PC-9 (cell line): Measurements from ENCODE around the gene SLC4A9. TPM values are rescaled to one million over a fixed set of nuclear protein-coding genes. Genes with fewer than 3 reads are reported as not detected.

ENCODE experiments used
- Bru-seq: library from RNA; stranded (reverse); fragments of 400-500 nt; gene quantifications from one replicate; lab custom pipeline; 2021; lab: Mats Ljungman, UMichigan
- BruChase-seq, 2 experiments: library from RNA; stranded (reverse); fragments of 400-500 nt; gene quantifications; one replicate each; lab custom pipeline; 2021; lab: Mats Ljungman, UMichigan
- BruUV-seq: library from RNA; stranded (reverse); fragments of 400-500 nt; replicated peaks from 2 replicates; lab custom pipeline; 2021; lab: Mats Ljungman, UMichigan
- CTCF ChIA-PET: fragments of 300-600 bp; sonication (Branson Sonifier 250); formaldehyde crosslinking; loops from one replicate; lab custom pipeline; 2022; ENCODE audit warnings: antibody characterized with exemption; lab: Charles Lee
- POLR2A ChIA-PET: fragments of 300-600 bp; sonication (Branson Sonifier 250); formaldehyde crosslinking; loops from one replicate; lab custom pipeline; 2022; ENCODE audit warnings: antibody characterized with exemption; ENCODE audit not compliant: unreplicated experiment; lab: Charles Lee
- DNase-seq, 2 experiments: peaks; one replicate each; pipeline versions ENCODE4 v3.0.0 to v3.0.0-alpha.2; 2015 to 2022; ENCODE audit warnings: mixed read lengths in 1 of 2
- H2AFZ ChIP-seq: fragments of 200-600 bp; sonication (generic); 2 replicates; pipeline ENCODE4 v1.8.1; 2017; ENCODE audit warnings: antibody characterized with exemption
- H3F3A ChIP-seq: fragments of 200-600 bp; sonication (generic); 2 replicates; pipeline ENCODE4 v1.8.1; 2017; ENCODE audit warnings: antibody characterized with exemption, mild to moderate bottlenecking, low read depth; ENCODE audit not compliant: insufficient read depth
- H3K27ac ChIP-seq: fragments of 200-600 bp; sonication (generic); 2 replicates; pipeline ENCODE4 v1.6.1; 2016; ENCODE audit warnings: mixed run types
- H3K27me3 ChIP-seq: fragments of 200-600 bp; sonication (generic); 2 replicates; pipeline ENCODE4 v1.6.1; 2016; ENCODE audit warnings: low read depth, mixed run types; ENCODE audit not compliant: insufficient read depth
- H3K36me3 ChIP-seq: fragments of 200-600 bp; sonication (generic); 2 replicates; pipeline ENCODE4 v1.6.1; 2016; ENCODE audit warnings: low read depth, mixed run types
- H3K4me1 ChIP-seq: fragments of 200-600 bp; sonication (generic); replicated peaks from 2 replicates; pipeline ENCODE4 v1.6.1; 2016; ENCODE audit warnings: mixed run types; ENCODE audit not compliant: insufficient read depth
- H3K4me2 ChIP-seq: fragments of 200-600 bp; sonication (generic); 2 replicates; pipeline ENCODE4 v1.6.1; 2017; ENCODE audit warnings: mixed run types
- H3K4me3 ChIP-seq: fragments of 200-600 bp; sonication (generic); 2 replicates; pipeline ENCODE4 v1.6.1; 2016; ENCODE audit warnings: mixed run types
- H3K79me2 ChIP-seq: fragments of 200-600 bp; sonication (generic); 2 replicates; pipeline ENCODE4 v1.6.1; 2017; ENCODE audit warnings: low read depth, mixed run types
- H3K9me2 ChIP-seq: fragments of 200-600 bp; sonication (generic); 2 replicates; pipeline ENCODE4 v1.8.1; 2017; ENCODE audit warnings: mild to moderate bottlenecking; ENCODE audit not compliant: insufficient read depth
- H3K9me3 ChIP-seq: fragments of 200-600 bp; sonication (generic); 2 replicates; pipeline ENCODE4 v1.8.1; 2016; ENCODE audit warnings: low read depth; ENCODE audit not compliant: insufficient read depth
- H4K20me1 ChIP-seq: fragments of 200-600 bp; sonication (generic); 2 replicates; pipeline ENCODE4 v1.8.1; 2017; ENCODE audit not compliant: insufficient read depth
- CTCF ChIP-seq: fragments of 200-600 bp; sonication (generic); conservative IDR thresholded peaks from 2 replicates; pipeline ENCODE4 v1.6.1; 2017; ENCODE audit warnings: mixed run types, antibody characterized with exemption, mild to moderate bottlenecking, moderate library complexity
- EZH2 ChIP-seq: fragments of 200-600 bp; sonication (generic); IDR thresholded peaks from 2 replicates; pipeline ENCODE4 v1.8.0; 2017; ENCODE audit warnings: antibody characterized with exemption, low read depth
- intact Hi-C: fragments of 100-400 bp; cut with micrococcal nuclease; formaldehyde crosslinking; loops from one replicate; pipeline ENCODE4 v1.10.0; 2022; ENCODE audit not compliant: unreplicated experiment
- long read RNA-seq: library from polyadenylated mRNA; stranded (forward); transcript quantifications from one replicate; pipeline ENCODE4 v2.0.0, GENCODE V29; 2022
- total RNA-seq: library from RNA; stranded (reverse); gene quantifications from 2 replicates; pipeline ENCODE4 v1.2.3, GENCODE V29; 2021

Gene SLC4A9
- total RNA-seq = 0.20 and 0.53 TPM in 2 replicates
- Bru-seq, nascent RNA = percentile 14 among the genes with signal in this experiment
- BruChase-seq, experiment 1, labeled RNA remaining after a 2-hour chase = percentile 16 among the genes with signal in this experiment
- BruChase-seq, experiment 2, labeled RNA remaining after a 6-hour chase = percentile 17 among the genes with signal in this experiment
- long read RNA-seq, partial matches to known transcripts = 0 of 1 reads
- long read RNA-seq, other reads (novel, unspliced or antisense) = 1 of 1 reads

- no TSS peak for BruUV-seq
- TF ChIP-seq CTCF = no peak
- no peak for TF ChIP-seq EZH2
- CTCF ChIA-PET = interaction anchor here (0.6 kb wide), 1 partner anchor 114 kb away, joined by 3 read pairs; no protein-coding TSS in a partner anchor
- Histone ChIP-seq H3K27ac (no peak within 1 kb of the TSS), H2AFZ (no peak within 1 kb of the TSS), H3K4me1 (no peaks in the 10 kb centered on the region), H3K4me3 (no peak within 1 kb of the TSS), H3K27me3 (no peaks in the 10 kb centered on the region), H3F3A (no peaks in the 10 kb centered on the region), H3K36me3 (no peaks in the 10 kb centered on the region), H3K79me2 (no peaks in the 10 kb centered on the region), H4K20me1 (no peaks in the 10 kb centered on the region), H3K9me2 (no peaks in the 10 kb centered on the region), H3K4me2 (no peak within 1 kb of the TSS), H3K9me3 (no peaks in the 10 kb centered on the region)
- no peak for DNase-seq
- POLR2A ChIA-PET = no interaction called here
- intact Hi-C loops = no loop called here
Observed at GRCh38 chr5:140360101-140360500, at the start of gene SLC4A9. Gene SLC4A9 (plus strand): TSS chr5:140360194. CDS start chr5:140360237, 43 bp downstream.

- H3K4me2 ChIP-seq = peak overlapping the region; percentile 52
Observed at GRCh38 chr5:140310434-140310833, 49.6 kb upstream of the SLC4A9 start.

GRCh38 chr5:140311011-140311467 is 49.0 kb upstream of the SLC4A9 start:
- TF ChIP-seq EZH2 (no peak), CTCF (no peak)
- Histone ChIP-seq H3K4me1 (peaks cover 46% of the 10 kb centered on the region), H2AFZ (no peak overlapping the region), H3K79me2 (no peaks in the 10 kb centered on the region), H3F3A (peaks cover 24% of the 10 kb centered on the region), H3K27me3 (no peaks in the 10 kb centered on the region), H3K36me3 (no peaks in the 10 kb centered on the region), H3K27ac (peak overlapping the region; percentile 89), H3K9me2 (no peaks in the 10 kb centered on the region), H4K20me1 (no peaks in the 10 kb centered on the region), H3K9me3 (no peaks in the 10 kb centered on the region), H3K4me2 (peak overlapping the region; percentile 54), H3K4me3 (no peak overlapping the region)
- ChIA-PET CTCF (interaction anchor here (0.6 to 1.0 kb wide), 3 partner anchors 47 to 1307 kb away, joined by 3 to 6 read pairs (median 3); no protein-coding TSS in a partner anchor), POLR2A (interaction anchor here (0.8 kb wide), 1 partner anchor 35 kb away, joined by 11 read pairs; the partner anchor contains the start of gene HBEGF)
- intact Hi-C loops = no loop called here
- no TSS peak for BruUV-seq
- DNase-seq = peak in 1 of 2 experiments; percentile 76

More at GRCh38 chr5:140310434-140310833, 49.6 kb upstream of the SLC4A9 start:
- Histone ChIP-seq H3K4me1 (peaks cover 46% of the 10 kb centered on the region), H3K79me2 (no peaks in the 10 kb centered on the region), H3K27ac (peak overlapping the region; percentile 89), H3F3A (peaks cover 24% of the 10 kb centered on the region), H2AFZ (no peak overlapping the region), H3K27me3 (no peaks in the 10 kb centered on the region), H3K9me3 (no peaks in the 10 kb centered on the region), H3K4me3 (no peak overlapping the region), H4K20me1 (no peaks in the 10 kb centered on the region), H3K36me3 (no peaks in the 10 kb centered on the region), H3K9me2 (no peaks in the 10 kb centered on the region)
- CTCF ChIA-PET = interaction anchor here (0.6 to 1.0 kb wide), 2 partner anchors 48 to 66 kb away, joined by 3 to 6 read pairs; no protein-coding TSS in a partner anchor
- no peak for DNase-seq
- intact Hi-C loops = no loop called here
- BruUV-seq = no TSS peak
- TF ChIP-seq EZH2 (no peak), CTCF (no peak)
- POLR2A ChIA-PET = interaction anchor here (0.8 kb wide), 1 partner anchor 36 kb away, joined by 11 read pairs; the partner anchor contains the start of gene HBEGF
